ENCODE results near the gene MLLT6.

The MLLT6 gene

GRCh38 chr17:38706505-38707216 lies 1.6 kb downstream of the MLLT6 start:
- DNase-seq (ENCODE audit: low read depth in 2 of 3, low spot score in 2 of 3) = no peak

GRCh38 chr17:38707678-38708351 lies 2.7 kb downstream of the MLLT6 start:
- no peak for DNase-seq (ENCODE audit: low read depth in 2 of 3, low spot score in 2 of 3)

DNA sequence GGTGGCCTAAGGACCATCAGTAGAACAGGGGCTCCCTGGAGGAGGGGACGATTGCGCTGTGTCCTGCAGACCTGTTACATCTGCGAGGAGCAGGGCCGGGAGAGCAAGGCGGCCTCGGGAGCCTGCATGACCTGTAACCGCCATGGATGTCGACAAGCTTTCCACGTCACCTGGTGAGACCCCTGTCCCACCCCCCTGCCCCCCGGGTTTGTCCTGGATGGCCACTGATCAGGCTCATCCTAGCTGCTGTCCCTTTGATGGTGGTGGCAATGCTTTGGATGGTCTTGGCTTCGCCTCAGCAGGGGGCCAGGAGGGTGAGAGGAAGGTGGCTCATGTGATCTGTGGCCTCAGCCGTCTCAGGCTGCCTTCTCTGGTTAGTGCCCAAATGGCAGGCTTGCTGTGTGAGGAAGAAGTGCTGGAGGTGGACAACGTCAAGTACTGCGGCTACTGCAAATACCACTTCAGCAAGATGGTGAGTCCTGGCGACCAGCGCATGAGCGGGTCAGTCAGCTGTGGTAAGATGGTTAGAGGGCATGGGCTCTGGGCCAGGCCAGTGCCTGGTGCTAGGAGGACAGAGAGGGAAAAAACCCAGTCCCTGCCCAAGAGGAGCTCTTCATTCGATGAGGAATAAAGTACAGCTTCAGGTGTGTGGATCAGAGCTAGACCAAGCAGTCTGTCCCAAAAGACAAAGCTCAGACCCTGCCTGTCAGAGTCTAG lies 4.2 kb downstream of the MLLT6 start:
- no peak for DNase-seq (ENCODE audit: low read depth in 2 of 3, low spot score in 2 of 3)

GRCh38 chr17:38709864-38710603 lies 5.0 kb downstream of the MLLT6 start:
- DNase-seq (ENCODE audit: low read depth in 2 of 3, low spot score in 2 of 3) = no peak

DNA sequence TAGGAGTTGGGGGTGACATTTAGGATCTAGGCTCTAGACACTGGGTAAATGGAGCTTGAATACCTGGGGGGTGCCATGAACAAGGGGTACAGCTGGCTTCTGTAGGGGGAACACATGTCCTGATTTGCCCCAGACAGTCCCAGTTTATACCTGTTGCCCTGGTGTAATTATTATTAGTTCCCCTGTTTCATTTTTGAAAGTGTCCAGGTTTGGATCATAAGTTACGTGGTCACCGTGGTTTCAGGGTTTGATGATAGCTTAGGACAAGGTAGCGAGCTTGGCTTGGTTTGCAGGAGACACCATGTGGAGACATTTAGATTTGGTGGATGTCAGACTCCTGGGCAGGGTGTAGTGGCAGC lies 5.5 kb downstream of the MLLT6 start:
- DNase-seq (ENCODE audit: low read depth in 2 of 3, low spot score in 2 of 3) = no peak

DNA sequence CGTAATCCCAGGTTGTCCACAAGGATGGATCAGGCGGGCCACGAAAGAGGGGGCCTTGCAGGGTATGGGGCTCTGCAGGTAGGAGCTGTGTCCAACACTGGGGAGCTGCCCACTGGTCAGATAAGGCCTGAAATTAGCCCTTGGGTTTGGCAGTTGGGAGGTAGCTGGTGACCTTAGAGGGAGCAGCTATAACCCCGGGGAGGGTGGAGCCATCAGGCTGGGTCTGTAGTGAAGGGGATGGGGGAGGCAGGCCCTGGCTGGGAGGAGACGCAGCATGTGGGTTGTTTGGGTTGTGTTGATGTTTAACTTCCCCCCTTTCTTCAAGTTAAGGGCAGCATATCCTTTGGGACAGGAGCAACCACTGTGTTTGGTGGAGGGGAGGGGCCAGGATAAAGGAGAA lies 5.9 kb downstream of the MLLT6 start:
- DNase-seq (ENCODE audit: low read depth in 2 of 3, low spot score in 2 of 3) = no peak

- DNase-seq (ENCODE audit: low read depth in 2 of 3, low spot score in 2 of 3) = no peak
These were observed 6.9 kb downstream of the MLLT6 start for GRCh38 chr17:38711792-38712571.

GRCh38 chr17:38712593-38712992 lies 7.5 kb downstream of the MLLT6 start:
- DNase-seq (ENCODE audit: low read depth in 2 of 3, low spot score in 2 of 3) = no peak

GRCh38 chr17:38713456-38714075 lies 8.5 kb downstream of the MLLT6 start:
- DNase-seq (ENCODE audit: low read depth in 2 of 3, low spot score in 2 of 3) = no peak

GRCh38 chr17:38715216-38715943 lies 10.3 kb downstream of the MLLT6 start:
- DNase-seq (ENCODE audit: low read depth in 2 of 3, low spot score in 2 of 3) = no peak

GRCh38 chr17:38716368-38717005 lies 11.4 kb downstream of the MLLT6 start:
- DNase-seq (ENCODE audit: low read depth in 2 of 3, low spot score in 2 of 3) = no peak

DNA sequence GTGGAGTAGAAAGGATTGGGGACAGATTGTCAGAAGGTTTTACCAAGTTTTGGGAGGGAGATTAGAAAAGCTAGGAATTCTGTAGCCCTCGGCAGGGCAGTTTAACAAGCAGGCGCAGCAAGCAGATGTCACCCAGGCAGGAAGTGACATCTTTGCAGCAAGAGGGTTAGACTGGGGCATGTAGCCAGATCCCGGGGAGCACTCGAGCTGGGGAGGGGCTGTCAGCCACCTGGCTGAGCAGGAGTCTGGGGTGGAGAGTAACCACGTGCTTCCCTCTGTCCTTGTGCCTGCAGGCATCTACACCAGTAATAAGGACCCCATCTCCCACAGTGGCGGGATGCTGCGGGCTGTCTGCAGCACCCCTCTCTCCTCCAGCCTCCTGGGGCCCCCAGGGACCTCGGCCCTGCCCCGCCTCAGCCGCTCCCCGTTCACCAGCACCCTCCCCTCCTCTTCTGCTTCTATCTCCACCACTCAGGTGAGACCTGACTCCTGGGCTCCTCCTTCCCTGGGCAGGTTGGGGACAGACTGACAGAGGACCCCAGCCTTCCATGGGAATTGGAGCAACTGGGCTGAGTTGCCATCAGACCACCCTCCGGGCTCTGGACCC lies 12.2 kb downstream of the MLLT6 start:
- DNase-seq (ENCODE audit: low read depth in 2 of 3, low spot score in 2 of 3) = no peak

DNA sequence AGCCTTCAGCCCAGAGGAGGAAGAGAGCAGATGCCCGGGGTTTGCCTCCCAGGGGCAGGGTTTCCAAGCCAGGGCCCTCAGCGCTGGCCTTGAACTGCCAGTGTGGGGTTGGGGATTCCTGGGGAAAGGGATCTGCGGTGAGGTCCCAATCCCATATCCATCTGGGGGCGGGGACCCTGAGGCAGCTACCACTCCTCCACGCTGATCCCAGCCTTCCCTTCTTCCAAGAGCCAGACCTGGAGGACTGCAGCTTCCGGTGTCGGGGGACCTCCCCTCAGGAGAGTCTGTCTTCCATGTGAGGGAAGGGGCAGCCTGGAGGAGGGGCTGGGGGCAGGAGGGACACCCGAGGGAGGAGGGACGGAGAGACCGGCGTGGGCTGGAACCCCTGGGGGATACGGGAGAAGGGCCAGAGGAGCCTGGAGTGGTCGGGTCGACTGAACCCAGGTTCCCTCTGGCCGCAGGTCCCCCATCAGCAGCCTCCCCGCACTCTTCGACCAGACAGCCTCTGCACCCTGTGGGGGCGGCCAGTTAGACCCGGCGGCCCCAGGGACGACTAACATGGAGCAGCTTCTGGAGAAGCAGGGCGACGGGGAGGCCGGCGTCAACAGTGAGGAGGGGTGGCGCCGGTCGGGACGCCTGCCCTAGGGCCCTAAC lies 14.3 kb downstream of the MLLT6 start:
- no peak for DNase-seq (ENCODE audit: low read depth in 2 of 3, low spot score in 2 of 3)

DNA sequence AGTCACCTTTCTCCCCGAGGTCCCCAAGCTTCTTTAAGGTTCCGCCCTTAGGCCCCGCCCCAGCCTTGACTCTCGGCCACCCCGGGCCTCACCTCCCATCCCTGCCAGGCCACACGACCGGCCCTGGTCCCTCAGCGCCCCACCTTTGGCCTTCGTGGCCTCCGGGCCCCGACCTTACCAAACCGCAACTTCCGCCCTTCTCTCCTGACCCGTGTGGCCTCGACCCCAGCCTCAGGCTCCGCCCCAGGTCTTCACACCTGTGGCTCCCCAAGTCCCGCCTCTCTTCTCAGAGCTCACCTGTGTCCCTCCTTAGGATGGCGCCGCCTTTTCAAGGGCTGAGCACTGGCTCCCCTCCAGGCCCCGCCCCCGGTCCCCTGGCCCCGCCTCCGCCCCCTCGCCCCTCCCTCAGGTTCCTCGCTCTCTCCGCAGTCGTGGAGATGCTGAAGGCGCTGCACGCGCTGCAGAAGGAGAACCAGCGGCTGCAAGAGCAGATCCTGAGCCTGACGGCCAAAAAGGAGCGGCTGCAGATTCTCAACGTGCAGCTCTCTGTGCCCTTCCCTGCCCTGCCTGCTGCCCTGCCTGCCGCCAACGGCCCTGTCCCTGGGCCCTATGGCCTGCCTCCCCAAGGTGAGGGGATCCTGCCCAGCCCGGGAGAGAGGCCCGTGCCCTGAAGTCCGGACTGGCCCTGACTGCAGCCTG lies 15.0 kb downstream of the MLLT6 start:
- no peak for DNase-seq (ENCODE audit: low read depth in 2 of 3, low spot score in 2 of 3)

DNA sequence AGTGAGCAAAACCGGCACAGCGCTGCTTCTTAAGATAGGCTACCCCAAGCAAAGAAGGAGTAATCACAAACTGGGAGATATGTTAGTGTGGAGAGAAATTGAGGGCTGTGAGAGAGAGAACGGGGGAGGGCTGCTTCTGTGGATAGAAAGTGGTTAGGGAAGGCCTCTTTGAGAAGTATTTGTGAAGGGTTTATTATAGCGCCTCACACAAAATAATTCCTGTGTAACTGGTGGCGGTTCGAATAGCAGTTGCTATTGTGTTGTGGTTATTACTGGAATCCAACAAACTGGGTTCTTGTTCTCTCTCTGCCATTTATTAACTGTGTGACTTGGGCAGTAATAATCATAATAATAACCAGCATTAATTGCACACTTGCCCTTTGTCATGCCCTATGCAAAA lies 15.9 kb downstream of the MLLT6 start:
- no peak for DNase-seq (ENCODE audit: low read depth in 2 of 3, low spot score in 2 of 3)

- no peak for DNase-seq (ENCODE audit: low read depth in 2 of 3, low spot score in 2 of 3)
These were observed 16.7 kb downstream of the MLLT6 start for GRCh38 chr17:38721802-38722201.

GRCh38 chr17:38724337-38724988 lies 19.4 kb downstream of the MLLT6 start:
- no peak for DNase-seq (ENCODE audit: low read depth in 2 of 3, low spot score in 2 of 3)
